ENCODE measurements around the gene AMBN. TPM values are rescaled to one million over a fixed set of nuclear protein-coding genes. Genes with fewer than 3 reads are reported as not detected.

Gene AMBN
- total RNA-seq, 1 experiment from 2014 or later: not detected

DNA sequence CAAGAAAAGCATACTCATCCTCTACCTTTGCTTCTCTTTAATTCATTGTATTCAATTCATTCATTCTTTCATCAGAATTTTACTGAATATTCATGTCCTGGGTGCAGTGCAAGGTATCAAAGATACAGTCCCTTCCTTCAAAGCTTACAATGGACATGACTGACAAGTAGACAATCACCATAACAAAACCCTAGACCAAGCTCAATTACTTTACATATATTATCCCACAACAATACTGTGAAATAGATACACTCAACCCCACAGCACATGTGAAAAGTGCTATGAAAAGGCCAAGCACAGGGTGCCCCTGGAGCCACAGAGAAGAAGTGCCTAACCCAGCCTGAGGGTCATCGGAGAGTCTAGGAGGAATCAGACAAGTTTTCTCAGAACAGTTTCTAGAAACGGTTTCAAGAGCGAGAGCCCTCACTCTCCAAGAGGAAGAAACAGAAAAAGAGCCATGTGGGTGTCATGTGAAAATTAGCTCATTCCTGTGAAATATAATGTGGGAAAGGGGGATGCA is 15.3 kb downstream of the AMBN start:
- CTCF ChIA-PET: interaction anchor here (0.5 kb wide), 1 partner anchor 267 kb away, joined by 3 read pairs; no protein-coding TSS in a partner anchor
- Mint-ChIP-seq H3K9me3 (ENCODE audit: low read depth, unreplicated experiment) (no peaks in the 10 kb centered on the region), H3K27me3 (ENCODE audit: unreplicated experiment) (no peaks in the 10 kb centered on the region), H3K4me1 (ENCODE audit: low read depth, unreplicated experiment) (no peaks in the 10 kb centered on the region), H3K4me3 (ENCODE audit: low read depth, unreplicated experiment) (no peak overlapping the region), H3K27ac (ENCODE audit: unreplicated experiment) (no peak overlapping the region), H3K36me3 (ENCODE audit: insufficient read depth, unreplicated experiment) (no peaks in the 10 kb centered on the region)
- no TSS peak for BruUV-seq (replicated peaks)
- no peak for DNase-seq
- TF ChIP-seq, protein P1, sequence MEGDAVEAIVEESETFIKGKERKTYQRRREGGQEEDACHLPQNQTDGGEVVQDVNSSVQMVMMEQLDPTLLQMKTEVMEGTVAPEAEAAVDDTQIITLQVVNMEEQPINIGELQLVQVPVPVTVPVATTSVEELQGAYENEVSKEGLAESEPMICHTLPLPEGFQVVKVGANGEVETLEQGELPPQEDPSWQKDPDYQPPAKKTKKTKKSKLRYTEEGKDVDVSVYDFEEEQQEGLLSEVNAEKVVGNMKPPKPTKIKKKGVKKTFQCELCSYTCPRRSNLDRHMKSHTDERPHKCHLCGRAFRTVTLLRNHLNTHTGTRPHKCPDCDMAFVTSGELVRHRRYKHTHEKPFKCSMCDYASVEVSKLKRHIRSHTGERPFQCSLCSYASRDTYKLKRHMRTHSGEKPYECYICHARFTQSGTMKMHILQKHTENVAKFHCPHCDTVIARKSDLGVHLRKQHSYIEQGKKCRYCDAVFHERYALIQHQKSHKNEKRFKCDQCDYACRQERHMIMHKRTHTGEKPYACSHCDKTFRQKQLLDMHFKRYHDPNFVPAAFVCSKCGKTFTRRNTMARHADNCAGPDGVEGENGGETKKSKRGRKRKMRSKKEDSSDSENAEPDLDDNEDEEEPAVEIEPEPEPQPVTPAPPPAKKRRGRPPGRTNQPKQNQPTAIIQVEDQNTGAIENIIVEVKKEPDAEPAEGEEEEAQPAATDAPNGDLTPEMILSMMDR (IDR thresholded peaks at IDR 0.05; ENCODE audit: unreplicated experiment): no peak
- intact Hi-C loops (cut with micrococcal nuclease; ENCODE audit: unreplicated experiment): no loop called here

DNA sequence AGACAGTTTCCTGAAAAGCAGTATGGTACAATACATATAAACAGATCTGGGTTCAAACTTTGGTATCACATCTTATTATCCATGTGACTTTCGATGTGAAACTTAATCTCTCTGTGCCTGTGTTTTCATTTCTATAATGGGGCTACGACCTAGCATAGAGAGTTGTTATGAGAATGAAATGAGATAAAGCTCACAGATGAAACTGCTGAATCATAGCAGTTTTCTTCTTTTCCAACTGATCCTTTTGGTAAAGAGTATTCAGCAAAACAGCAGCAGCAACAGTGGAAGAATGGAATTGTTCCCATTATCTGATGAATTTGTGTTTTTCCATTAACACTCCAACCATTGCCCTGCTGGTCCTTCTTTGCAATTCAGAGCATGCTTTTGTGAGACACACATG is 16.3 kb downstream of the AMBN start:
- Mint-ChIP-seq H3K27me3 (ENCODE audit: unreplicated experiment) (no peaks in the 10 kb centered on the region), H3K4me1 (ENCODE audit: low read depth, unreplicated experiment) (no peaks in the 10 kb centered on the region), H3K36me3 (ENCODE audit: insufficient read depth, unreplicated experiment) (no peaks in the 10 kb centered on the region), H3K9me3 (ENCODE audit: low read depth, unreplicated experiment) (no peaks in the 10 kb centered on the region), H3K4me3 (ENCODE audit: low read depth, unreplicated experiment) (no peak overlapping the region), H3K27ac (ENCODE audit: unreplicated experiment) (no peak overlapping the region)
- intact Hi-C loops (cut with micrococcal nuclease; ENCODE audit: unreplicated experiment): no loop called here
- DNase-seq: no peak
- TF ChIP-seq, protein P1 (IDR thresholded peaks at IDR 0.05; ENCODE audit: unreplicated experiment): no peak
- no TSS peak for BruUV-seq (replicated peaks)
- CTCF ChIA-PET: no interaction called here

DNA sequence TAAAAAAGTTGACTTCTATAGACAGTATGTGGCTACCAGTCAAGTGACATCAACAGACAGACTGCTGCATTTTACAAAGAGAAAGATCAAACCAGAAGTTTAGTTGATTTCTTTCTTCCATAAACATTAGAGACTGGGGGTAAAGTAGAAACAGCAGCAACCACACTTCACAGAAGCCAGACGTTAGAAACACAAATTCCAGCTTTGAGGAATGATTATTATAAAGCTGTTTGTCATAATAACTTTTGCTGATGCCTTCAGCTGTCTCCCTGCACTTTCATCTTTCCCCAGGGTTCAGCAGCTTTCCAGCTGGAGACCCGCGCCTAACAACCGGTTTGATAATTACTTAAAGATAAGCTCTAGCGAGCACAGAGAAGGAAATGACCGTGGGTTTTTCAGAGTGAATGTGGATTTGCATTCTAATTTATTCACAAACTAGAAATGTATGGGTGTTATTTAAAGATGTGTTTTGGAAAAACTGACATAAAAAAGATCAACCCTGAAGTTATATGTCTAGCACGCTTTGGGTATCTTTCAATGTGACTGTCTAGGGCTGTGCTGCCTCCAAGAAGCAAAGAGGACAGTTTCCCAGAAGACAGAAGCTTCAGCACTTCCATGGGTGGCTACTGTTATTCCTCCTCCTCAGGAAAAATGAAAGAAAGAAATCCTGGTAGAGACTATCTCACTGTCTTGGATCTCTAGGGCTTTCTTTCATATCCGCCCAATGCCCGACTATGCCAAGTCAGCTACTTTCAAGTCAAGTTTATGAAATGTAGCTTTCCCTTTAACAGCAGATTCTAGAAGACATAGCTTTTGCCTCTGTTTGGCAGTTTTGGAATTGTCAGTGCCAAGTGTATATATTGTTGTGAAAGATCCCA is 21.5 kb downstream of the AMBN start:
- intact Hi-C loops (cut with micrococcal nuclease; ENCODE audit: unreplicated experiment): no loop called here
- Mint-ChIP-seq H3K27me3 (ENCODE audit: unreplicated experiment) (no peaks in the 10 kb centered on the region), H3K4me3 (ENCODE audit: low read depth, unreplicated experiment) (no peak overlapping the region), H3K4me1 (ENCODE audit: low read depth, unreplicated experiment) (peaks cover 17% of the 10 kb centered on the region), H3K36me3 (ENCODE audit: insufficient read depth, unreplicated experiment) (no peaks in the 10 kb centered on the region), H3K27ac (ENCODE audit: unreplicated experiment) (no peak overlapping the region), H3K9me3 (ENCODE audit: low read depth, unreplicated experiment) (no peaks in the 10 kb centered on the region)
- DNase-seq: no peak
- TF ChIP-seq, protein P1 (IDR thresholded peaks at IDR 0.05; ENCODE audit: unreplicated experiment): no peak
- no TSS peak for BruUV-seq (replicated peaks)
- CTCF ChIA-PET: interaction anchor here (1.3 kb wide), 1 partner anchor 11 kb away, joined by 3 read pairs; no protein-coding TSS in a partner anchor

DNA sequence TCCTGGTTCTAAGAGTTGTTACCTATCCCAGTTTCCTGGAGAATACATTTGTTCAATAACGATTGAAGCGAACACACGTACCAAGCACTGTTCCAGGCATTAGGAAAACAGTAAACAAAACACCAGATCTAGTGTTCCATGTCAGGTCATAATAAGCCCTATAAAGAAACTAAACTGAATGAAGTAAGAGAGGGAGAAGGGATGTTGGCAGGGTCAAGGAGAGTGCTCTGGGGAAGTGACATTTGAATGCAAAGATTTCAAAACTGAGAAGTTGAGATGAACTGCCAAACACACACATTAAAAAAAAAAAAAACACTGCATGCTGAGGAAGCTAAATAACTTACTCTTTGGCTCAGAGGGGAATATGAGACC is 22.1 kb downstream of the AMBN start:
- BruUV-seq (replicated peaks): no TSS peak
- CTCF ChIA-PET: interaction anchor here (1.3 kb wide), 1 partner anchor 10 kb away, joined by 3 read pairs; no protein-coding TSS in a partner anchor

More for the DNA sequence above, 22.1 kb downstream of the AMBN start:
- DNase-seq: no peak
- H3K27me3 Mint-ChIP-seq (ENCODE audit: unreplicated experiment): no peaks in the 10 kb centered on the region
- peaks cover 17% of the 10 kb centered on the region for H3K4me1 Mint-ChIP-seq (ENCODE audit: low read depth, unreplicated experiment)
- no peak overlapping the region for H3K27ac Mint-ChIP-seq (ENCODE audit: unreplicated experiment)
- no peaks in the 10 kb centered on the region for H3K36me3 Mint-ChIP-seq (ENCODE audit: insufficient read depth, unreplicated experiment)
- H3K4me3 Mint-ChIP-seq (ENCODE audit: low read depth, unreplicated experiment): no peak overlapping the region
- TF ChIP-seq, protein P1 (IDR thresholded peaks at IDR 0.05; ENCODE audit: unreplicated experiment): no peak
- no peaks in the 10 kb centered on the region for H3K9me3 Mint-ChIP-seq (ENCODE audit: low read depth, unreplicated experiment)
- intact Hi-C loops (cut with micrococcal nuclease; ENCODE audit: unreplicated experiment): no loop called here
